HepG2 (cell line): ENCODE data around the gene FIZ1. TPM values are rescaled to one million over a fixed set of nuclear protein-coding genes. Genes with fewer than 3 reads are reported as not detected.

Experiments used
- CBX1 ChIP-seq: IDR thresholded peaks from one replicate; pipeline ENCODE4 v1.6.1; 2016; ENCODE audit warnings: antibody characterized with exemption, low read depth
- CEBPZ ChIP-seq: IDR thresholded peaks from 2 replicates; pipeline ENCODE4 v1.6.1; 2012; ENCODE audit warnings: low read length, improper control_type of control experiment
- CENPBD1 ChIP-seq: sonication (generic); formaldehyde crosslinking; IDR thresholded peaks from 2 replicates; pipeline ENCODE4 v1.8.0; 2022; ENCODE audit warnings: missing genetic modification reagents, low read depth, mild to moderate bottlenecking, borderline replicate concordance
- CSRNP1 ChIP-seq: sonication (generic); formaldehyde crosslinking; IDR thresholded peaks from 2 replicates; pipeline ENCODE4 v1.8.1; 2023; ENCODE audit warnings: mild to moderate bottlenecking, missing genetic modification reagents
- FLYWCH1 ChIP-seq: sonication (generic); formaldehyde crosslinking; IDR thresholded peaks from 2 replicates; pipeline ENCODE4 v1.8.1; 2023; ENCODE audit warnings: mild to moderate bottlenecking, missing genetic modification reagents
- HDAC6 ChIP-seq: fragments of 200-600 bp; sonication (generic); IDR thresholded peaks from 2 replicates; pipeline ENCODE4 v1.7.0; 2017; ENCODE audit warnings: mild to moderate bottlenecking, antibody characterized with exemption, low read length, low read depth
- ISL2 ChIP-seq: sonication (generic); formaldehyde crosslinking; IDR thresholded peaks from 2 replicates; pipeline ENCODE4 v1.5.0; 2020; ENCODE audit warnings: missing genetic modification reagents
- JUND ChIP-seq: sonication (generic); formaldehyde crosslinking; IDR thresholded peaks from 2 replicates; pipeline ENCODE4 v1.8.0; 2022; ENCODE audit warnings: mild to moderate bottlenecking, missing genetic modification reagents
- NPAS2 ChIP-seq: sonication (generic); formaldehyde crosslinking; IDR thresholded peaks from 2 replicates; pipeline ENCODE4 v1.8.0; 2022; ENCODE audit warnings: mild to moderate bottlenecking, missing genetic modification reagents, borderline replicate concordance
- TIGD3 ChIP-seq: sonication (generic); formaldehyde crosslinking; IDR thresholded peaks from 2 replicates; pipeline ENCODE4 v1.5.1; 2020; ENCODE audit warnings: mild to moderate bottlenecking, missing genetic modification reagents, borderline replicate concordance
- YEATS2 ChIP-seq: sonication (generic); formaldehyde crosslinking; IDR thresholded peaks from 2 replicates; pipeline ENCODE4 v1.4.0; 2020; ENCODE audit warnings: missing genetic modification reagents, borderline replicate concordance
- ZBED4 ChIP-seq: sonication (generic); formaldehyde crosslinking; IDR thresholded peaks from 2 replicates; pipeline ENCODE4 v1.4.0; 2020; ENCODE audit warnings: missing genetic modification reagents, borderline replicate concordance
- ZNF232 ChIP-seq: sonication (generic); formaldehyde crosslinking; IDR thresholded peaks from 2 replicates; pipeline ENCODE4 v1.4.0; 2020; ENCODE audit warnings: missing genetic modification reagents, borderline replicate concordance
- ZNF354B ChIP-seq: sonication (generic); formaldehyde crosslinking; IDR thresholded peaks from 2 replicates; pipeline ENCODE4 v1.8.0; 2022; ENCODE audit warnings: mild to moderate bottlenecking, missing genetic modification reagents
- ZNF616 ChIP-seq: sonication (generic); formaldehyde crosslinking; IDR thresholded peaks from 2 replicates; pipeline ENCODE4 v1.5.0; 2020; ENCODE audit warnings: low read depth, mild to moderate bottlenecking, missing genetic modification reagents
- ZSCAN31 ChIP-seq: sonication (generic); formaldehyde crosslinking; IDR thresholded peaks from 2 replicates; pipeline ENCODE4 v1.5.0; 2020; ENCODE audit warnings: low read depth, mild to moderate bottlenecking, missing genetic modification reagents
- polyA plus RNA-seq, 8 experiments: library from polyadenylated mRNA; depleted of rRNA in 3 of 8; stranded (reverse) in 7 of 8; unstranded in 1 of 8; fragments of >200 nt; fragmentation: Illumina TruSeq in 4 of 8; extraction: Trizol in 4 of 8; gene quantifications; 2 replicates each; pipeline versions ENCODE4 v1.2.1 to v1.2.3, GENCODE V29; 2011 to 2016; ENCODE audit warnings: low read depth in 4 of 8, missing spikeins in 1 of 8, mixed read lengths in 1 of 8; ENCODE audit not compliant: insufficient read depth in 1 of 8
- total RNA-seq, 5 experiments: library from RNA; depleted of rRNA; stranded (reverse); fragments of >200 nt; fragmentation: Illumina TruSeq; extraction: Trizol; gene quantifications; 2 replicates each; pipeline ENCODE4 v1.2.3, GENCODE V29; 2016; ENCODE audit warnings: low read depth in 1 of 5

Gene FIZ1
- total and polyA plus RNA-seq, 2 of the 13 experiments (the other 11 are each of a cell fraction or from before 2014, with no cell fraction given) = 3.6 to 5.9 TPM

- TF ChIP-seq JUND = peak; percentile 8; the same call in 1 of the 2 replicates
- no peak for TF ChIP-seq FLYWCH1 (CRISPR knock-in tag)
- TF ChIP-seq ISL2 (CRISPR knock-in tag) = 0 out of 2 replicates have a peak, but pooled peaks have one; percentile 29
- no peak for TF ChIP-seq NPAS2 (CRISPR knock-in tag)
- TF ChIP-seq HDAC6 = no peak
- TF ChIP-seq ZBED4 (CRISPR knock-in tag) = no peak
- peak; percentile 82 for TF ChIP-seq ZSCAN31 (CRISPR knock-in tag)
- no peak for TF ChIP-seq CEBPZ
- peak; percentile 31; the same call in 1 of the 2 replicates for TF ChIP-seq YEATS2 (CRISPR knock-in tag)
- TF ChIP-seq TIGD3 (CRISPR knock-in tag) = no peak
- TF ChIP-seq ZNF232 (CRISPR knock-in tag) = no peak
- no peak for TF ChIP-seq ZNF616 (CRISPR knock-in tag)
- no peak for TF ChIP-seq CENPBD1
- no peak for TF ChIP-seq ZNF354B (CRISPR knock-in tag)
- peak; percentile 45; the same call in 1 of the 2 replicates for TF ChIP-seq CSRNP1 (CRISPR knock-in tag)
- no peak for TF ChIP-seq CBX1
These were observed 48.6 kb upstream of the FIZ1 start, which contains the start of gene CCDC106 (continued) for GRCh38 chr19:55647732-55648584.
